Measurements from ENCODE around the gene GRIK4.
"Not testable (repeated sequence)": the region's sequence is repeated elsewhere in the genome, so short reads cannot be mapped to it uniquely, and the experiment has no call there.

GRIK4 gene

DNA sequence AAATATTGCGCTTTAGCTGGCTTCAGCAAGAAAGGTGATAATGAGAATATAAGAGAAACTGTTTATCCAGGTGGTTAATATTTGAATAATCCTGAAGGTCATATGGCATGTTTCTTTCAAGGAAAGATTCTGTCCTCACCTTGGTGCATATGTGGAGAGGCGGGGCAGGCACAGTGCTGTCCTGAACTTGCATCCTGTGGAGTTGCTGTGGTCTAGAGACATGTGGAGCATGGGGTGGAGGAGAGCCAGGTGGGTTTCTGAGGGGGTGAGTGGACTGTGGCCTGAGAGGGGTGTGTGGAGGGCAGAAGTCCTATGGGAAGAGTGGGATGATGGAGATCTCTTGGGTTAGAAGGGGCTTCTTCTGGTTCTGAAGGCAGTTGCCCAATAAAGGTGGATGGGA lies 65.5 kb downstream of the GRIK4 start:
- Histone ChIP-seq H3K27me3 (ENCODE audit: control insufficient read depth, insufficient read depth, low read length) (peaks cover 4% of the 10 kb centered on the region), H3K36me3 (ENCODE audit: control insufficient read depth, insufficient read depth, low read length) (no peaks in the 10 kb centered on the region), H3K4me1 (ENCODE audit: control insufficient read depth, insufficient read depth, low read length) (no peaks in the 10 kb centered on the region), H3K9ac (ENCODE audit: low read length) (no peak overlapping the region), H3K4me3 (ENCODE audit: low read length) (no peak overlapping the region), H3K9me3 (ENCODE audit: control insufficient read depth, low read length) (no peaks in the 10 kb centered on the region)

DNA sequence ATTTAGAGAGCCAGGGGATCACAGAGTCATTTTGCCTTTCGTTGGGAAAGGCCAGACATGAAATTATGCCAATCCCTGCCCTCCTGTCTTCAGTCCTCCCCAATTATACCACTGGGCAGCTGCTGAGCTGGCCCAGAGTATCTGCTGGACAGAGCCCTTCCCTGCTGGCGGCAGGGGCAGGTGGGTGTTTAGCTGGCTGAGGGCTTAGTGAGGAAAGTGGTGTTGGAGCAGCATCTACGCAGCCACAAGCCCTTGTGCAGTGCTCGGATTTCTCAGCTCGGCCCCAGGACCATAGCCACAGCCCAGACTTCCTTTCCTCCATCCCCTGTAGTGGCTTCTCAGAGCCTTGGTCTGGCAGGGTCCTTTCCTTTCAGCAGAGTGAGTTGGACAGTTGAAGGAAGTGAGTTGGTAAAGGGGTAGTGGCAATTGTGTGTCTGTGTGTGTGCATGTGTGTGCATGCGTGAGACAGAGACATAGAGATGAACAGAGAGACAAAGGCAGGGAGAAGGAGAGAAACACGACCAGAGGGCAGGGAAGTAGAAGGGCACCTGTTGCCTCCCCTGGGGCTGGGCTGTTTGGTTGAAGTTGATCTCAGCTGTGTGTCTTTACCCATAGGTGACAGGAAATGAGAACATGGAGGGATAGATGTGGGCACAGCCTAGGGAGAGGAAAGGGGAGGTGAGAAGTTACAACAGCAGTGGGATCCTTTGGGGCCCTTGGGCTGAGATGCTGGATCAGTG lies 66.2 kb downstream of the GRIK4 start:
- Histone ChIP-seq H3K36me3 (ENCODE audit: control insufficient read depth, insufficient read depth, low read length) (no peaks in the 10 kb centered on the region), H3K9ac (ENCODE audit: low read length) (no peak overlapping the region), H3K9me3 (ENCODE audit: control insufficient read depth, low read length) (no peaks in the 10 kb centered on the region), H3K4me3 (ENCODE audit: low read length) (no peak overlapping the region), H3K4me1 (ENCODE audit: control insufficient read depth, insufficient read depth, low read length) (no peaks in the 10 kb centered on the region), H3K27me3 (ENCODE audit: control insufficient read depth, insufficient read depth, low read length) (peaks cover 4% of the 10 kb centered on the region)

DNA sequence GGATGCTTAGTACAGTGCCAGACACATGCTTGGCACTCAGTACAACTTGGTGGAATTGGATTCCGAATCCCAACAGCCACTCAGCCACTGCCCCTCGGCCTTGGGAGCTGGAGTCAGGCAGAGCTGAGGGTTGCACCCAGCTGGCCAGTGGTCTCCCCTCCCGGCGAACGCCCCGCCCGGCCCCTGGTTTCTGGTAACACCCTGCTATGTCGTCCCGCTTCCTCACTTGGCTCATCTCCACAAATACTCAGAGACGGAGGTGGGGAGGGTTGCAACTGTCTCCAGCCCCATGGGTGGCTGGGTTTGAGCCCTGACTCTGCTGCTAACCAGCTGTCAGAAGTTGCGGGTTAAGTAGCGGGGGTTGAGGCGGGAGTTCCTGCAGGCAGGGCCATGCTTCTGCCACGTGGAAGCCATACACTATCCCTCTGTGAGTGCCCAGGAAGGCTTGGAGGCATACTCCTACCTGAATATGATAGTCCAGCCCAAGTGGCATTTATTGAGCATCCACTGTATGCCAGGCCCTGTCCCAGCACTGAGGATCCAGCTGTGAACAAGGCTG lies 67.1 kb downstream of the GRIK4 start:
- no peak overlapping the region for H3K4me3 ChIP-seq (ENCODE audit: low read length)
- H3K9me3 ChIP-seq (ENCODE audit: control insufficient read depth, low read length): no peaks in the 10 kb centered on the region
- H3K9ac ChIP-seq (ENCODE audit: low read length): no peak overlapping the region
- no peaks in the 10 kb centered on the region for H3K4me1 ChIP-seq (ENCODE audit: control insufficient read depth, insufficient read depth, low read length)
- H3K36me3 ChIP-seq (ENCODE audit: control insufficient read depth, insufficient read depth, low read length): no peaks in the 10 kb centered on the region
- H3K27me3 ChIP-seq (ENCODE audit: control insufficient read depth, insufficient read depth, low read length): no peaks in the 10 kb centered on the region

DNA sequence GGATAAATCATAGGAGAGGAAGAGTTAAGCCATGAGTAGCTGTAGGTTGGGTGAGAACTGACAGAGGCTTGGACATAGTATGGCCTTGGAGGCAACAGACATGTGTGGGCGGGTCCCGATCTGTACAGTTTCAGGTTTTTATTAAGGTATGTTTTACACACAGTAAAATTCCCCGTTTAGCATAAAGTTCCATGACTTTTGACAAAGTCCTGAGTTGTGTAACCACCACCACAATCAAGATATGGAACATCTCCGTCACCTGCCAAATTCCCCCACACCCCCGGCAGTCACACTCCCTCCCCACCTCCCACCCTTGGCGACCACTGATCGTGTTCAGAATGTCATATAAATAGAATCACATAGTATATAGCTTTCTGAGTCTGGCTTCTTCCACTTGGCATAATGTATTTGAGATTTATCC lies 68.1 kb downstream of the GRIK4 start:
- Histone ChIP-seq H3K4me1 (ENCODE audit: control insufficient read depth, insufficient read depth, low read length) (no peaks in the 10 kb centered on the region), H3K9me3 (ENCODE audit: control insufficient read depth, low read length) (no peaks in the 10 kb centered on the region), H3K36me3 (ENCODE audit: control insufficient read depth, insufficient read depth, low read length) (no peaks in the 10 kb centered on the region), H3K27me3 (ENCODE audit: control insufficient read depth, insufficient read depth, low read length) (no peaks in the 10 kb centered on the region), H3K9ac (ENCODE audit: low read length) (no peak overlapping the region), H3K4me3 (ENCODE audit: low read length) (no peak overlapping the region)

DNA sequence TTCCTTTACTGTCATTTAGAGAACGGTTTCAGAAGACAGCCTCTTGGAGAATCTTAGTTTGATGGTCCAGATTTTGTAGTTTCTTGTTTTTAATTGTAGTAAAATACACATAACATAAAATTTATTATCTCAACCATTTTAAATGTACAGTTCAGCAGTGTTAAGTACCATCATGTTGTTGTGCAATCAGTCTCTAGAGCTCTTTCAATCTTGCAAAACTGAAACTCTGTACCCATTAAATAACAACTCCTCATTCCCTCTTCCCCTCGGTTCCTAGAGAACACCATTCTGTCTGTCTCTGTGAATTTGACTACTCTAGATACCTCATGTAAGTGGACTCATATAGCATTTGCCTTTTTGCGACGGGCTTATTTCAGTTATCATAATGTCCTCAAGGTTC lies 69.8 kb downstream of the GRIK4 start:
- Histone ChIP-seq H3K4me1 (ENCODE audit: control insufficient read depth, insufficient read depth, low read length) (no peaks in the 10 kb centered on the region), H3K4me3 (ENCODE audit: low read length) (no peak overlapping the region), H3K27me3 (ENCODE audit: control insufficient read depth, insufficient read depth, low read length) (no peaks in the 10 kb centered on the region), H3K9ac (ENCODE audit: low read length) (no peak overlapping the region), H3K9me3 (ENCODE audit: control insufficient read depth, low read length) (no peaks in the 10 kb centered on the region), H3K36me3 (ENCODE audit: control insufficient read depth, insufficient read depth, low read length) (no peaks in the 10 kb centered on the region)

DNA sequence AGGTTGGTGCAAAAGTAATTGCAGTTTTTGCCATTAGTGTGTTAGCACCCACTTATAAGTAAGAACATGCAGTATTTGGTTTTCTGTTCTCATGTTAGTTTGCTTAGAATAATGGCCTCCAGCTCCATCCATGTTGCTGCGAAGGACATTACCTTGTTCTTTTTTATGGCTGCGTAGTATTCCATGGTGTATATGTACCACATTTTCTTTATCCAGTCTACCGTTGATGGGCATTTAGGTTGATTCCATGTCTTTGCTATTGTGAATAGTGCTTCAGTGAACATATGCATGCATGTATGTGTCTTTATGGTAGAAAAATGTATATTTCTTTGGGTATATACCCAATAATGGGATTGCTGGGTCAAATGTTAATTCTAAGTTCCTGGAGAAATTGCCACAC lies 71.0 kb downstream of the GRIK4 start:
- H3K4me3 ChIP-seq (ENCODE audit: low read length); H3K36me3 ChIP-seq (ENCODE audit: control insufficient read depth, insufficient read depth, low read length); H3K27me3 ChIP-seq (ENCODE audit: control insufficient read depth, insufficient read depth, low read length); H3K9me3 ChIP-seq (ENCODE audit: control insufficient read depth, low read length); H3K9ac ChIP-seq (ENCODE audit: low read length); H3K4me1 ChIP-seq (ENCODE audit: control insufficient read depth, insufficient read depth, low read length): not testable (repeated sequence)

DNA sequence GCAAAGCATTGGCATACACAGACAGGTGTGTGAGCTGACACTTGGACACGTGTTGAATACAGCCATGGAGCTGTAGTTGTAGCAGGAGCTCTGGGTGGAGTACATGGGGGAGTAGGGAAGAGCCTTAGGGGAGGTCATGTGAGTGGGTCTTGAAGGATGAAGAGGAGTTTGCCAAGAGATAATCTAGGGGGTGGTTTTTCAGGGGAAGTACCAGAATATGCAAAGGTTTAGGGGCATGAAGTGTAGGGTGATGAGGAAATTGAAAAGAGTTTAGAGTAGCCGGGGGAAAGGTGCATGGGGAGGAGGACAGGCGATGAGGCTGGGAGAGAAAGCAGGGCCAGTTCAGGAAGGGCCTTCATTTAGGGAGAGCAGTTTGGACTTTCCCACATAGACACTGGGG lies 74.5 kb downstream of the GRIK4 start:
- H3K9ac ChIP-seq (ENCODE audit: low read length): no peak overlapping the region
- no peaks in the 10 kb centered on the region for H3K27me3 ChIP-seq (ENCODE audit: control insufficient read depth, insufficient read depth, low read length)
- H3K4me1 ChIP-seq (ENCODE audit: control insufficient read depth, insufficient read depth, low read length): no peaks in the 10 kb centered on the region
- H3K9me3 ChIP-seq (ENCODE audit: control insufficient read depth, low read length): no peaks in the 10 kb centered on the region
- H3K4me3 ChIP-seq (ENCODE audit: low read length): no peak overlapping the region
- H3K36me3 ChIP-seq (ENCODE audit: control insufficient read depth, insufficient read depth, low read length): no peaks in the 10 kb centered on the region

DNA sequence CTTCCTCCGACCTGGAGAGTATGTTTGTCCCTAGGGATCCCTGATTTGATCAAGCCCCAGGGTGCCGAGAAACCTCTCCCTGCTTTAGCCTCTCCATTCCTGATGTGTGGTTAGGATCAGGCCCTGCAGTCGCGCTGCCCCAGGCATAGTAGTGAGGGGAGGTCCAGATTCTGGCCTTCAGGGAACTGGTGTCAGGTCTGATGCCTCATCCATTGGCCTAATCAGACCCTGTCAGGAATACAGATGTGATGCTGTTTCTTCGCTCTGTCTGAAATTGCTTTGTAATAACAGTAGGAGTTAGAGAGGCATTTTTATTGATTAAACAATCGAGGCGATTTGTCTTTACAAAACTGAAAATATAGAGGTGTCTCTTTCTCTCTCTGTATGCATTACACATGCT lies 75.2 kb downstream of the GRIK4 start:
- Histone ChIP-seq H3K27me3 (ENCODE audit: control insufficient read depth, insufficient read depth, low read length) (no peaks in the 10 kb centered on the region), H3K36me3 (ENCODE audit: control insufficient read depth, insufficient read depth, low read length) (no peaks in the 10 kb centered on the region), H3K9ac (ENCODE audit: low read length) (no peak overlapping the region), H3K4me1 (ENCODE audit: control insufficient read depth, insufficient read depth, low read length) (no peaks in the 10 kb centered on the region), H3K9me3 (ENCODE audit: control insufficient read depth, low read length) (no peaks in the 10 kb centered on the region), H3K4me3 (ENCODE audit: low read length) (no peak overlapping the region)

DNA sequence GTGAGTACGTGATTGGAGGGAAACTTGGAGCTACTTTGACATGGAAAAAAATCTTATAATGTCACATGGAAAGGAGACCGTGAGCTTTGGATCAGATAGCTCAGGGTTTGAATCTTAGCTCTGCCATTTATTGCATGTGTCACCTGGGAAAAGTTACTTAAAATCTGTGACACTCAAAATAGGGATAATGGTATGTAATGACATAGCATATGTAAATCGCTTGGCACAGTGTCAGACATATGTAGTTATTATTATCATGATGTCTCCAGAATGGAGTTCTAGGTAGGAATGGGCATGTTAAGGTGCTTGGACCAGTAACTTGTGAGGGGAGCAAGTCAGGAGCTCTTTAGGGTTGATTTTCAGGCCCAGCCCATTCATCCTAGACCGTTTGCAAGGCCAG lies 75.8 kb downstream of the GRIK4 start:
- no peaks in the 10 kb centered on the region for H3K4me1 ChIP-seq (ENCODE audit: control insufficient read depth, insufficient read depth, low read length)
- H3K27me3 ChIP-seq (ENCODE audit: control insufficient read depth, insufficient read depth, low read length): no peaks in the 10 kb centered on the region
- no peak overlapping the region for H3K4me3 ChIP-seq (ENCODE audit: low read length)
- H3K36me3 ChIP-seq (ENCODE audit: control insufficient read depth, insufficient read depth, low read length): no peaks in the 10 kb centered on the region
- no peaks in the 10 kb centered on the region for H3K9me3 ChIP-seq (ENCODE audit: control insufficient read depth, low read length)
- no peak overlapping the region for H3K9ac ChIP-seq (ENCODE audit: low read length)

DNA sequence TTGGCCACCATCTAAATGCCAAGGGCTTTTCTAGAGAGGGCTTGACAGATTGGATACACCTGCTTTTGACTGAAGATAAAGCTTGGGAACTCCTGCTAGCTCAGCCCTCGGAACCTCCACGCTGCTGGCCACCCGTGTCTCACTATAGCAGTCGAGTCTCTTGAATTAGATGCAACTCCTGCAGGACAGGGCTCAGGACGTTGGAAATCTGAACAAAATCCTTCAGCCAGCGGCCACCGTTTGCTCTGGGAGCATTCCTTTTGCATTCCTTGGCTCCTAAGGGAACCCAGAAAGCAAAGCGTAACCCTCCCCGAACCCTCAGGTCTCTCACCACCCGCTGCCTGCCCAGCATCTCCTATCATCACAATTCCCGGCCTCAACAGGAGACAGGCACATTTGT lies 77.8 kb downstream of the GRIK4 start:
- Histone ChIP-seq H3K9ac (ENCODE audit: low read length) (no peak overlapping the region), H3K36me3 (ENCODE audit: control insufficient read depth, insufficient read depth, low read length) (no peaks in the 10 kb centered on the region), H3K4me3 (ENCODE audit: low read length) (no peak overlapping the region), H3K27me3 (ENCODE audit: control insufficient read depth, insufficient read depth, low read length) (no peaks in the 10 kb centered on the region), H3K9me3 (ENCODE audit: control insufficient read depth, low read length) (no peaks in the 10 kb centered on the region), H3K4me1 (ENCODE audit: control insufficient read depth, insufficient read depth, low read length) (no peaks in the 10 kb centered on the region)

DNA sequence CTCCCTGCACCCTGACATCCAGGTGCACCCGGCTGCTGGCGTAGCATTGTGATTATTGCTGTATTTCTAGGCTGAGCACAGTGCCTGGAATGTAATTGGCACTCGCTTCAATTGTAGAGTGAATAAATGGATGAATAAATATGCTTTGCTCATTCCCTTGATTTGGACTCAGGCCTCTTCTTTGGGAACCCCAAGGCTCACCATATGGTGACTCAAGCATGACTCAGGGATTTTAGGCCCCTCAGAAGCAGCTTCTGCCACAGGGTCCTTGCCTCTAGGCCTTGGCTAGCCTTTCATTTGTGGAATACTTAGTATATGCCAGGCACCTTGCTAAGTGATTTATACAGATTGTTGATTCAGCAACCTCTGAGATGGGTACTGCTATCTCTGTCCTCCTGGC lies 78.9 kb downstream of the GRIK4 start:
- Histone ChIP-seq H3K9ac (ENCODE audit: low read length) (no peak overlapping the region), H3K4me3 (ENCODE audit: low read length) (no peak overlapping the region), H3K27me3 (ENCODE audit: control insufficient read depth, insufficient read depth, low read length) (no peaks in the 10 kb centered on the region), H3K4me1 (ENCODE audit: control insufficient read depth, insufficient read depth, low read length) (no peaks in the 10 kb centered on the region), H3K9me3 (ENCODE audit: control insufficient read depth, low read length) (no peaks in the 10 kb centered on the region), H3K36me3 (ENCODE audit: control insufficient read depth, insufficient read depth, low read length) (no peaks in the 10 kb centered on the region)

DNA sequence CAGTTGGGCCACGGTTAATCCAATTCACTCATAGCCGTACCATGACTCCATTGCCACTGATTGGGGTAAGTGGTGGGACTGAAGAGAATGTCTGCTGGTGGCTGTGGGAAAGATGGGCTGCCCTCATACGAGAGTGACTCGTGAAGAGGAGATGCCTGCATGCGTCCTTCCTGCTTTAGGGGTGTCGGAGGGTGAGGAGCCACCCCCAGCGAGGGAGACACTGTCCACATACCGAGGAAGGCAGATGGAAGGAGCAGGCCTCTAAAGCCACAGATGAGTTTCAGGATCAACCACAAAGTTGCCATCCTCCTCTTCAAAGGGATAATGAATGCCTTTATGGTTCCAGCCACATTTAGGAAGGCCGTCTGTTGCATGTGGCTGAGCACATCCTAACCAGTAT lies 83.2 kb downstream of the GRIK4 start:
- Histone ChIP-seq H3K4me3 (ENCODE audit: low read length) (no peak overlapping the region), H3K9me3 (ENCODE audit: control insufficient read depth, low read length) (no peaks in the 10 kb centered on the region), H3K4me1 (ENCODE audit: control insufficient read depth, insufficient read depth, low read length) (no peaks in the 10 kb centered on the region), H3K27me3 (ENCODE audit: control insufficient read depth, insufficient read depth, low read length) (no peaks in the 10 kb centered on the region), H3K36me3 (ENCODE audit: control insufficient read depth, insufficient read depth, low read length) (no peaks in the 10 kb centered on the region), H3K9ac (ENCODE audit: low read length) (no peak overlapping the region)

DNA sequence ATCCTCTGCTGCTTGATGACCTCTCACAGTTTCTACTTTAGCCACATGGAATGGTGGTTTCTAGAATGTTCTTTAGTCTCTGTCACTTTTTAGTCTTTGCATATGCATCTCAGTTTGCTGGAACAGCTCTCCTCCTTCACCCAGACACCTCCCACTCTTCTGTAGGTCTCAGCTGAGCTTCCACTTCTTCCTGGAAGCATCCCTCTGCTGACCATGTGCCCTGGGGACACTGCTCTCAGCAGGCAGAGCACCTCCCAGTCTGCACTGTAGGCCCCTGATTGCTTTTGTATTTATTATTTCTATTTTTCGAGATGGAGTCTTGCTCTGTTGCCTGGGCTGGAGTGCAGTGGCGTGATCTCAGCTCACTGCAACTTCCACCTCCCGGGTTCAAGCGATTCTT lies 84.0 kb downstream of the GRIK4 start:
- Histone ChIP-seq H3K36me3 (ENCODE audit: control insufficient read depth, insufficient read depth, low read length) (no peaks in the 10 kb centered on the region), H3K4me1 (ENCODE audit: control insufficient read depth, insufficient read depth, low read length) (no peaks in the 10 kb centered on the region), H3K27me3 (ENCODE audit: control insufficient read depth, insufficient read depth, low read length) (peaks cover 2% of the 10 kb centered on the region), H3K9ac (ENCODE audit: low read length) (no peak overlapping the region), H3K9me3 (ENCODE audit: control insufficient read depth, low read length) (no peaks in the 10 kb centered on the region), H3K4me3 (ENCODE audit: low read length) (no peak overlapping the region)
